Brain microvascular endothelial cell (primary cell): ENCODE data around the gene VAMP7.
A peak's percentile ranks its signal among the peaks of the same experiment; 100 is the strongest.
"Not testable (repeated sequence)": the region's sequence is repeated elsewhere in the genome, so short reads cannot be mapped to it uniquely, and the experiment has no call there.

Source experiments
- DNase-seq: peaks from one replicate; pipeline ENCODE4 v3.0.0-alpha.2; 2020
- H3K27ac ChIP-seq: fragments of 250-450 bp; sonication (Bioruptor Pico); 2 replicates; pipeline ENCODE4 v1.5.1; 2020; ENCODE audit warnings: mild to moderate bottlenecking, moderate library complexity
- H3K27me3 ChIP-seq: fragments of 250-450 bp; sonication (Bioruptor Pico); replicated peaks from 2 replicates; pipeline ENCODE4 v1.5.1; 2020; ENCODE audit warnings: mild to moderate bottlenecking
- H3K36me3 ChIP-seq: fragments of 250-450 bp; sonication (Bioruptor Pico); replicated peaks from 2 replicates; pipeline ENCODE4 v1.5.1; 2020; ENCODE audit warnings: mild to moderate bottlenecking
- H3K4me3 ChIP-seq: 2 replicates; pipeline ENCODE4 v1.5.1; 2011; ENCODE audit warnings: low read depth, mild to moderate bottlenecking, control low read depth, low read length, moderate library complexity
- CTCF ChIP-seq: IDR thresholded peaks from 2 replicates; pipeline ENCODE4 v1.5.1; 2011; ENCODE audit warnings: low read depth, mild to moderate bottlenecking, moderate library complexity, low read length, control low read depth, inconsistent platforms; ENCODE audit errors: missing control alignments
- in situ Hi-C: cut with HindIII; loops from 2 replicates; pipeline ENCODE4 v1.10.0; 2017; ENCODE audit warnings: low sequenced_read_pairs, low pct_ligation_motif_present

The VAMP7 gene

GRCh38 chrX:155881158-155881993 is at the start of gene VAMP7:
TSS of gene VAMP7 (plus strand) at chrX:155881345. CDS start at chrX:155889467, 8,122 bp downstream.
- Histone ChIP-seq H3K4me3 (peak within 1 kb of the TSS; percentile 80), H3K27me3 (no peaks in the 10 kb centered on the region), H3K27ac (peak within 1 kb of the TSS; percentile 68), H3K36me3 (no peaks in the 10 kb centered on the region)
- in situ Hi-C loops, result no loop called here
- peak; percentile 84 for DNase-seq
- TF ChIP-seq CTCF, result no peak

- no peak for TF ChIP-seq CTCF
- in situ Hi-C loops, result no loop called here
- Histone ChIP-seq H3K36me3 (no peaks in the 10 kb centered on the region), H3K4me3 (no peak overlapping the region), H3K27ac (no peak overlapping the region), H3K27me3 (no peaks in the 10 kb centered on the region)
- DNase-seq, result no peak
Observed at GRCh38 chrX:155841232-155841631, 39.9 kb upstream of the VAMP7 start.

GRCh38 chrX:155851786-155852185 is 29.4 kb upstream of the VAMP7 start:
- DNase-seq, in situ Hi-C loops, H3K27me3 ChIP-seq, H3K36me3 ChIP-seq, H3K27ac ChIP-seq, H3K4me3 ChIP-seq: not testable (repeated sequence)

GRCh38 chrX:155857561-155857960 is 23.6 kb upstream of the VAMP7 start:
- no peak for DNase-seq
- H3K27ac ChIP-seq, result no peak overlapping the region
- in situ Hi-C loops, result no loop called here
- H3K4me3 ChIP-seq, result no peak overlapping the region
- TF ChIP-seq CTCF, result peak; percentile 40
- H3K27me3 ChIP-seq, result no peaks in the 10 kb centered on the region
- H3K36me3 ChIP-seq, result no peaks in the 10 kb centered on the region

- H3K36me3 ChIP-seq, result no peaks in the 10 kb centered on the region
- TF ChIP-seq CTCF, result no peak
- no peak overlapping the region for H3K27ac ChIP-seq
- H3K4me3 ChIP-seq, result no peak overlapping the region
- in situ Hi-C loops, result no loop called here
- no peaks in the 10 kb centered on the region for H3K27me3 ChIP-seq
- no peak for DNase-seq
Observed at GRCh38 chrX:155864655-155865054, 16.5 kb upstream of the VAMP7 start.

- no peak for TF ChIP-seq CTCF
- in situ Hi-C loops, result no loop called here
- Histone ChIP-seq H3K36me3 (no peaks in the 10 kb centered on the region), H3K27ac (no peak overlapping the region), H3K27me3 (no peaks in the 10 kb centered on the region), H3K4me3 (no peak overlapping the region)
- no peak for DNase-seq
Observed at GRCh38 chrX:155865193-155865592, 16.0 kb upstream of the VAMP7 start.
